ENCODE measurements around the gene CYSRT1. TPM values are rescaled to one million over a fixed set of nuclear protein-coding genes. Genes with fewer than 3 reads are reported as not detected.

The CYSRT1 gene
- total RNA-seq, 1 donor from 2014 or later, result not detected

GRCh38 chr9:137201205-137201868 is 23.6 kb upstream of the CYSRT1 start:
- ATAC-seq (no peak), DNase-seq (ENCODE audit: missing footprints) (no peak)
- intact Hi-C loops (cut with DNase I), result no loop called here

- no peak for ATAC-seq
- DNase-seq (ENCODE audit: missing footprints), result no peak
- intact Hi-C loops (cut with DNase I), result no loop called here
These were observed 22.0 kb upstream of the CYSRT1 start for GRCh38 chr9:137202966-137203365.

GRCh38 chr9:137204731-137205125 is 20.2 kb upstream of the CYSRT1 start:
- intact Hi-C loops (cut with DNase I), result loop anchor here (2.0 kb wide), 1 partner anchor 16 kb away; the partner anchor contains the start of genes ANAPC2 and SSNA1
- DNase-seq (ENCODE audit: missing footprints), result no peak
- ATAC-seq, result no peak

- peak; percentile 97 for DNase-seq (ENCODE audit: missing footprints)
- intact Hi-C loops (cut with DNase I), result loop anchor here (2.0 kb wide), 1 partner anchor 17 kb away; the partner anchor contains the start of genes ANAPC2 and SSNA1
These were observed 19.6 kb upstream of the CYSRT1 start, which contains the start of the genes NDOR1 and TMEM203 for GRCh38 chr9:137205126-137206069. Gene NDOR1, plus strand, starts transcription at chr9:137205700. Its CDS starts 78 bp downstream, at chr9:137205778. Gene TMEM203, minus strand, starts transcription at chr9:137205648. Its CDS starts 234 bp downstream, at chr9:137205414.

GRCh38 chr9:137206602-137207001 is 18.4 kb upstream of the CYSRT1 start:
- intact Hi-C loops (cut with DNase I), result no loop called here
- ATAC-seq, result no peak
- no peak for DNase-seq (ENCODE audit: missing footprints)

More at GRCh38 chr9:137205126-137206069, 19.6 kb upstream of the CYSRT1 start, which contains the start of the genes NDOR1 and TMEM203:
- ATAC-seq, result peak; percentile 56

- ATAC-seq, result no peak
- intact Hi-C loops (cut with DNase I), result no loop called here
- no peak for DNase-seq (ENCODE audit: missing footprints)
These were observed 13.4 kb upstream of the CYSRT1 start for GRCh38 chr9:137211532-137211931.

GRCh38 chr9:137212520-137212919 is 12.5 kb upstream of the CYSRT1 start:
- intact Hi-C loops (cut with DNase I), result no loop called here
- no peak for DNase-seq (ENCODE audit: missing footprints)
- no peak for ATAC-seq

GRCh38 chr9:137213160-137214060 is 11.6 kb upstream of the CYSRT1 start:
- ATAC-seq, result no peak
- intact Hi-C loops (cut with DNase I), result no loop called here

GRCh38 chr9:137214620-137215019 is 10.4 kb upstream of the CYSRT1 start:
- ATAC-seq (no peak), DNase-seq (ENCODE audit: missing footprints) (no peak)
- intact Hi-C loops (cut with DNase I), result no loop called here

More at GRCh38 chr9:137213160-137214060, 11.6 kb upstream of the CYSRT1 start:
- DNase-seq (ENCODE audit: missing footprints), result no peak

- DNase-seq (ENCODE audit: missing footprints), result no peak
- no peak for ATAC-seq
- intact Hi-C loops (cut with DNase I), result no loop called here
These were observed 9.6 kb upstream of the CYSRT1 start for GRCh38 chr9:137215196-137215986.

GRCh38 chr9:137216188-137216965 is 8.6 kb upstream of the CYSRT1 start:
- intact Hi-C loops (cut with DNase I), result no loop called here
- no peak for DNase-seq (ENCODE audit: missing footprints)
- no peak for ATAC-seq

GRCh38 chr9:137217276-137218211 is 7.4 kb upstream of the CYSRT1 start:
- DNase-seq (ENCODE audit: missing footprints) (peak; percentile 83), ATAC-seq (peak; percentile 63)
- intact Hi-C loops (cut with DNase I), result no loop called here

- no peak for DNase-seq (ENCODE audit: missing footprints)
- ATAC-seq, result no peak
- intact Hi-C loops (cut with DNase I), result no loop called here
These were observed 6.7 kb upstream of the CYSRT1 start for GRCh38 chr9:137218212-137218753.

GRCh38 chr9:137218754-137219271 is 6.2 kb upstream of the CYSRT1 start:
- no peak for DNase-seq (ENCODE audit: missing footprints)
- intact Hi-C loops (cut with DNase I), result no loop called here
- ATAC-seq, result no peak

- ATAC-seq (no peak), DNase-seq (ENCODE audit: missing footprints) (no peak)
- intact Hi-C loops (cut with DNase I), result loop anchor here (5.0 kb wide), 1 partner anchor 428 kb away; the partner anchor contains the start of gene TMEM141
These were observed 5.1 kb upstream of the CYSRT1 start for GRCh38 chr9:137219757-137220316.

All from Right ventricle myocardium inferior (tissue), 1 donor.